A549 (cell line): Measurements from ENCODE around the gene GRIK4.

Experiments
- CHD4 ChIP-seq: fragments of 200-600 bp; sonication (generic); IDR thresholded peaks from 2 replicates; pipeline ENCODE4 v1.6.1; 2016; ENCODE audit warnings: antibody characterized with exemption, mild to moderate bottlenecking, borderline replicate concordance
- EP300 ChIP-seq, 2 experiments: fragments of >200 bp; sonication (Bioruptor Twin); formaldehyde crosslinking; IDR thresholded peaks; 2 replicates in 1 of 2; 3 replicates in 1 of 2; pipeline ENCODE4 v1.6.1; 2016 to 2017
- JUN ChIP-seq, 2 experiments: fragments of >200 bp; sonication (Bioruptor Twin); formaldehyde crosslinking; IDR thresholded peaks; 2 replicates in 1 of 2; 3 replicates in 1 of 2; pipeline ENCODE4 v1.6.1; 2016 to 2017
- KDM1A ChIP-seq: fragments of 200-600 bp; sonication (generic); IDR thresholded peaks from 2 replicates; pipeline ENCODE4 v1.6.1; 2016; ENCODE audit warnings: low read depth, mild to moderate bottlenecking
- MAFK ChIP-seq: fragments of 450-650 bp; IDR thresholded peaks from 2 replicates; pipeline ENCODE4 v1.6.1; 2014; ENCODE audit not compliant: partially characterized antibody
- NPAS2 ChIP-seq: fragments of 250-450 bp; sonication (Bioruptor Pico); IDR thresholded peaks from 2 replicates; pipeline ENCODE4 v1.8.0; 2022; ENCODE audit warnings: mild to moderate bottlenecking, moderate library complexity, borderline replicate concordance
- POLR2A ChIP-seq: IDR thresholded peaks from 2 replicates; pipeline ENCODE4 v1.6.1; 2012; ENCODE audit warnings: mild to moderate bottlenecking, low read length
- RARB ChIP-seq: fragments of 250-450 bp; sonication (Bioruptor Pico); IDR thresholded peaks from 2 replicates; pipeline ENCODE4 v1.8.0; 2021; ENCODE audit warnings: mild to moderate bottlenecking, moderate library complexity
- RCOR1 ChIP-seq: fragments of 150-350 bp; IDR thresholded peaks from 2 replicates; pipeline ENCODE4 v1.6.1; 2014; ENCODE audit warnings: antibody characterized with exemption, low read length, low read depth
- ZFP36 ChIP-seq: fragments of 450-650 bp; IDR thresholded peaks from 2 replicates; pipeline ENCODE4 v1.6.1; 2014; ENCODE audit warnings: borderline replicate concordance; ENCODE audit not compliant: partially characterized antibody
- TF ChIP-seq, protein P1 (sequence below): fragments of >200 bp; sonication (Bioruptor Twin); formaldehyde crosslinking; IDR thresholded peaks from 3 replicates; pipeline ENCODE4 v1.5.1; 2016
- TF ChIP-seq, protein P2 (sequence below): fragments of 250-450 bp; sonication (Bioruptor Pico); IDR thresholded peaks from 2 replicates; pipeline ENCODE4 v1.5.0; 2021; ENCODE audit warnings: mild to moderate bottlenecking, moderate library complexity, borderline replicate concordance
- TF ChIP-seq, protein P3 (sequence below): fragments of 150-350 bp; IDR thresholded peaks from 2 replicates; pipeline ENCODE4 v1.6.1; 2014; ENCODE audit warnings: low read depth, mild to moderate bottlenecking, low read length
- TF ChIP-seq, protein P4 (sequence below): fragments of 200-600 bp; sonication (generic); IDR thresholded peaks from 2 replicates; pipeline ENCODE4 v1.6.1; 2016; ENCODE audit warnings: antibody characterized with exemption, mild to moderate bottlenecking, moderate library complexity

DNA sequence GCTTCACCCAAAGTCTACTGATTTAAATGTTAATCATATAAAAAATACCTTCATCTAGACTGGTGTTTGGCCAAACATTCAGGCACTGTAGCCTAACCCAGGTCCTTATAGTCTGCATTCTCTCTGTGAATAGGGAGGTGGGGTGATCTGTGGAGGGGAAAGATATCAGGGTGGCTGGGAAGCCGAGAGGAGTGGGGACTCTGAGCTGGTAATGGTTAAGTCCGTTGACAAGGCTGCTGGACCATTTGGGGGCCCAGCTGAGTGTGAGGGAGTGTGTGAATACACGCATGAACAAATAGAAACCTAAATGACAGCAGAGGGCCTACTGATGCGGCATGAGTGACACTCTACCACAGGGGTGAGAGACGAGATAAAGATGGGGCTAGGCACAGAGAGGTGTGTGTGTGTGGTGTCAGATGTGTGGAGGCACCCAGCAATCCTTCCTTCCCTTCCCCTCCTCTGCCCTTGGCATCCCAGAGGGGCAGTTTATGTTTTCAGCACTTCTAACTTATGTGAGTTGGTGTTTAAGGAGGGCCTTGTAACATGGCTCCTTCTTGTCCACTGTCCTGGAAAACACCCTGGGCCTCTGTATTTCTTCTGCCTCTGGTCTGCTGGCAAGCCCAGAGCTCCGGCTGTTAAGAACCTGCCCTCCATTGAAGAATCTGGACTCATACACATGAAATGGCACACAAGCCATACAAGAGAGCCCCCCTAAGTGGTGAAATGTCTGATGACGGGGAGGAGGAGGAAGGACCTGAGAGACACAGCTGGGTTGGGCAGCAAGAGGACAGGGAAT, 263.2 kb downstream of the GRIK4 start:
- TF ChIP-seq KDM1A (no peak), MAFK (no peak), NPAS2 (CRISPR knock-in tag) (no peak), CHD4 (no peak), POLR2A (no peak), EP300 (IDR thresholded peaks at IDR 0.05) (no peak), RARB (CRISPR knock-in tag) (no peak), JUN (IDR thresholded peaks at IDR 0.05) (no peak), RCOR1 (no peak), ZFP36 (no peak)
- TF ChIP-seq, protein P1, sequence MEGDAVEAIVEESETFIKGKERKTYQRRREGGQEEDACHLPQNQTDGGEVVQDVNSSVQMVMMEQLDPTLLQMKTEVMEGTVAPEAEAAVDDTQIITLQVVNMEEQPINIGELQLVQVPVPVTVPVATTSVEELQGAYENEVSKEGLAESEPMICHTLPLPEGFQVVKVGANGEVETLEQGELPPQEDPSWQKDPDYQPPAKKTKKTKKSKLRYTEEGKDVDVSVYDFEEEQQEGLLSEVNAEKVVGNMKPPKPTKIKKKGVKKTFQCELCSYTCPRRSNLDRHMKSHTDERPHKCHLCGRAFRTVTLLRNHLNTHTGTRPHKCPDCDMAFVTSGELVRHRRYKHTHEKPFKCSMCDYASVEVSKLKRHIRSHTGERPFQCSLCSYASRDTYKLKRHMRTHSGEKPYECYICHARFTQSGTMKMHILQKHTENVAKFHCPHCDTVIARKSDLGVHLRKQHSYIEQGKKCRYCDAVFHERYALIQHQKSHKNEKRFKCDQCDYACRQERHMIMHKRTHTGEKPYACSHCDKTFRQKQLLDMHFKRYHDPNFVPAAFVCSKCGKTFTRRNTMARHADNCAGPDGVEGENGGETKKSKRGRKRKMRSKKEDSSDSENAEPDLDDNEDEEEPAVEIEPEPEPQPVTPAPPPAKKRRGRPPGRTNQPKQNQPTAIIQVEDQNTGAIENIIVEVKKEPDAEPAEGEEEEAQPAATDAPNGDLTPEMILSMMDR: no peak
- TF ChIP-seq, protein P2, sequence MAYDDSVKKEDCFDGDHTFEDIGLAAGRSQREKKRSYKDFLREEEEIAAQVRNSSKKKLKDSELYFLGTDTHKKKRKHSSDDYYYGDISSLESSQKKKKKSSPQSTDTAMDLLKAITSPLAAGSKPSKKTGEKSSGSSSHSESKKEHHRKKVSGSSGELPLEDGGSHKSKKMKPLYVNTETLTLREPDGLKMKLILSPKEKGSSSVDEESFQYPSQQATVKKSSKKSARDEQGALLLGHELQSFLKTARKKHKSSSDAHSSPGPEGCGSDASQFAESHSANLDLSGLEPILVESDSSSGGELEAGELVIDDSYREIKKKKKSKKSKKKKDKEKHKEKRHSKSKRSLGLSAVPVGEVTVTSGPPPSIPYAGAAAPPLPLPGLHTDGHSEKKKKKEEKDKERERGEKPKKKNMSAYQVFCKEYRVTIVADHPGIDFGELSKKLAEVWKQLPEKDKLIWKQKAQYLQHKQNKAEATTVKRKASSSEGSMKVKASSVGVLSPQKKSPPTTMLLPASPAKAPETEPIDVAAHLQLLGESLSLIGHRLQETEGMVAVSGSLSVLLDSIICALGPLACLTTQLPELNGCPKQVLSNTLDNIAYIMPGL (CRISPR knock-in tag): no peak
- TF ChIP-seq, protein P3, sequence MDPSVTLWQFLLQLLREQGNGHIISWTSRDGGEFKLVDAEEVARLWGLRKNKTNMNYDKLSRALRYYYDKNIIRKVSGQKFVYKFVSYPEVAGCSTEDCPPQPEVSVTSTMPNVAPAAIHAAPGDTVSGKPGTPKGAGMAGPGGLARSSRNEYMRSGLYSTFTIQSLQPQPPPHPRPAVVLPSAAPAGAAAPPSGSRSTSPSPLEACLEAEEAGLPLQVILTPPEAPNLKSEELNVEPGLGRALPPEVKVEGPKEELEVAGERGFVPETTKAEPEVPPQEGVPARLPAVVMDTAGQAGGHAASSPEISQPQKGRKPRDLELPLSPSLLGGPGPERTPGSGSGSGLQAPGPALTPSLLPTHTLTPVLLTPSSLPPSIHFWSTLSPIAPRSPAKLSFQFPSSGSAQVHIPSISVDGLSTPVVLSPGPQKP: no peak
- TF ChIP-seq, protein P4, sequence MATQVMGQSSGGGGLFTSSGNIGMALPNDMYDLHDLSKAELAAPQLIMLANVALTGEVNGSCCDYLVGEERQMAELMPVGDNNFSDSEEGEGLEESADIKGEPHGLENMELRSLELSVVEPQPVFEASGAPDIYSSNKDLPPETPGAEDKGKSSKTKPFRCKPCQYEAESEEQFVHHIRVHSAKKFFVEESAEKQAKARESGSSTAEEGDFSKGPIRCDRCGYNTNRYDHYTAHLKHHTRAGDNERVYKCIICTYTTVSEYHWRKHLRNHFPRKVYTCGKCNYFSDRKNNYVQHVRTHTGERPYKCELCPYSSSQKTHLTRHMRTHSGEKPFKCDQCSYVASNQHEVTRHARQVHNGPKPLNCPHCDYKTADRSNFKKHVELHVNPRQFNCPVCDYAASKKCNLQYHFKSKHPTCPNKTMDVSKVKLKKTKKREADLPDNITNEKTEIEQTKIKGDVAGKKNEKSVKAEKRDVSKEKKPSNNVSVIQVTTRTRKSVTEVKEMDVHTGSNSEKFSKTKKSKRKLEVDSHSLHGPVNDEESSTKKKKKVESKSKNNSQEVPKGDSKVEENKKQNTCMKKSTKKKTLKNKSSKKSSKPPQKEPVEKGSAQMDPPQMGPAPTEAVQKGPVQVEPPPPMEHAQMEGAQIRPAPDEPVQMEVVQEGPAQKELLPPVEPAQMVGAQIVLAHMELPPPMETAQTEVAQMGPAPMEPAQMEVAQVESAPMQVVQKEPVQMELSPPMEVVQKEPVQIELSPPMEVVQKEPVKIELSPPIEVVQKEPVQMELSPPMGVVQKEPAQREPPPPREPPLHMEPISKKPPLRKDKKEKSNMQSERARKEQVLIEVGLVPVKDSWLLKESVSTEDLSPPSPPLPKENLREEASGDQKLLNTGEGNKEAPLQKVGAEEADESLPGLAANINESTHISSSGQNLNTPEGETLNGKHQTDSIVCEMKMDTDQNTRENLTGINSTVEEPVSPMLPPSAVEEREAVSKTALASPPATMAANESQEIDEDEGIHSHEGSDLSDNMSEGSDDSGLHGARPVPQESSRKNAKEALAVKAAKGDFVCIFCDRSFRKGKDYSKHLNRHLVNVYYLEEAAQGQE: no peak
